Measurements from ENCODE around the gene PXN.

DNA sequence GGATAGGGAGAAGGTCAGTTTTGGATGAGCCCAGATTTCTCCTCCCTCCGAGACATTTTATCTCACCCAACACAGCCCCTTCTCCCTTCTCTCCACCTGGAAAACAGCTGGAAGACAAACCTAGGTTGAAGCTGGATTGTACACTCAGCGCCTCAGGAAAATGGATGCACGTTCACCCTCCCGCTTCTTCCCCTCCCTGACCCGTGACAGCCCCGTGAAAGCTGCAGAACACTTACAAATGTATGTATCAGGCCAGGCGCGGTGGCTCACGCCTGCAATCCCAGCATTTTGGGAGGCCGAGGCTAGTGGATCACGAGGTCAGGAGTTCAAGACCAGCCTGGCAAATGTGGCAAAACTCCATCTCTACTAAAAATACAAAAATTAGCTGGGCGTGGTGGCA is 22.0 kb upstream of the PXN start:
- no peak for TF ChIP-seq CTCF (IDR thresholded peaks at IDR 0.05)
- TF ChIP-seq ZFX (IDR thresholded peaks at IDR 0.05; ENCODE audit: borderline replicate concordance): no peak
